ENCODE data around the gene FIZ1. TPM values are rescaled to one million over a fixed set of nuclear protein-coding genes. Genes with fewer than 3 reads are reported as not detected.

Gene FIZ1
- total RNA-seq, 1 experiment from 2014 or later, result 21.5 TPM

- Mint-ChIP-seq H3K9me3 (no peaks in the 10 kb centered on the region; a peak in 1 of 5 replicates), H3K36me3 (ENCODE audit: insufficient read depth in 1 of 3, low read depth in 3 of 3) (no peaks in the 10 kb centered on the region), H3K27me3 (ENCODE audit: low read depth) (peaks cover 3% of the 10 kb centered on the region), H3K4me3 (peak overlapping the region in 1 of 2 experiments; percentile 39; a peak in 1 of 5 replicates), H3K27ac (no peak overlapping the region; a peak in 1 of 7 replicates), H3K4me1 (peaks cover 33 to 46% of the 10 kb centered on the region in 2 experiments)
- H3K14ac ChIP-seq (ENCODE audit: insufficient read depth, low read length), result no peak overlapping the region
- H2BK12ac ChIP-seq (ENCODE audit: insufficient read length, low read depth, low read length), result no peak overlapping the region
- no peak overlapping the region for H4K5ac ChIP-seq (ENCODE audit: insufficient read length, low read depth, low read length)
- H2BK15ac ChIP-seq (ENCODE audit: low read depth, low read length), result no peak overlapping the region
- H2AFZ ChIP-seq (ENCODE audit: low read length), result no peak overlapping the region
- H2BK120ac ChIP-seq (ENCODE audit: low read depth, low read length, poor library complexity, severe bottlenecking), result no peak overlapping the region
- H2BK5ac ChIP-seq (ENCODE audit: insufficient read length, low read length), result no peak overlapping the region
- no peaks in the 10 kb centered on the region for H3K79me2 ChIP-seq (ENCODE audit: insufficient read depth, low read length)
- no peak overlapping the region for H4K91ac ChIP-seq (ENCODE audit: insufficient read length, low read depth, low read length)
- H3K23ac ChIP-seq (ENCODE audit: insufficient read length, low read depth, low read length), result no peak overlapping the region
- H2AK5ac ChIP-seq (ENCODE audit: insufficient read length, low read length), result no peak overlapping the region
- no peak for DNase-seq
- no peak overlapping the region for H3K4ac ChIP-seq (ENCODE audit: low read depth, low read length)
- H3K4me1 ChIP-seq (ENCODE audit: insufficient read depth, low read length), result peaks cover 8% of the 10 kb centered on the region; the same call in 1 of the 2 replicates
- H2BK20ac ChIP-seq (ENCODE audit: low read depth, low read length, poor library complexity, severe bottlenecking), result no peak overlapping the region
- no peak overlapping the region for H3T11ph ChIP-seq (ENCODE audit: low read length)
- H3K79me1 ChIP-seq (ENCODE audit: insufficient read depth, low read depth, low read length, poor library complexity, severe bottlenecking), result no peaks in the 10 kb centered on the region
- H3K9me3 ChIP-seq (ENCODE audit: control insufficient read depth, low read depth, low read length), result no peaks in the 10 kb centered on the region
- no CpG with 5 or more reads among the region's 9 CpGs for WGBS (ENCODE audit: extremely low coverage, insufficient read length, low lambda C conversion rate)
- H3K9ac ChIP-seq (ENCODE audit: extremely low read depth, insufficient read length, low read length), result no peak overlapping the region
- H3K27me3 ChIP-seq (ENCODE audit: insufficient read depth, low read length), result no peaks in the 10 kb centered on the region
- no peak overlapping the region for H3K27ac ChIP-seq (ENCODE audit: insufficient read length, low read depth, low read length)
- no peak overlapping the region for H4K8ac ChIP-seq (replicated peaks; ENCODE audit: insufficient read length, low read depth, low read length)
- no peak overlapping the region for H3K56ac ChIP-seq (ENCODE audit: insufficient read length, low read depth, low read length)
- peaks cover 7% of the 10 kb centered on the region for H3K23me2 ChIP-seq (ENCODE audit: insufficient read length, low read depth, low read length, poor library complexity, severe bottlenecking)
- no peak overlapping the region for H3K4me2 ChIP-seq (ENCODE audit: insufficient read depth, insufficient read length, low read length)
- TF ChIP-seq, protein P1, sequence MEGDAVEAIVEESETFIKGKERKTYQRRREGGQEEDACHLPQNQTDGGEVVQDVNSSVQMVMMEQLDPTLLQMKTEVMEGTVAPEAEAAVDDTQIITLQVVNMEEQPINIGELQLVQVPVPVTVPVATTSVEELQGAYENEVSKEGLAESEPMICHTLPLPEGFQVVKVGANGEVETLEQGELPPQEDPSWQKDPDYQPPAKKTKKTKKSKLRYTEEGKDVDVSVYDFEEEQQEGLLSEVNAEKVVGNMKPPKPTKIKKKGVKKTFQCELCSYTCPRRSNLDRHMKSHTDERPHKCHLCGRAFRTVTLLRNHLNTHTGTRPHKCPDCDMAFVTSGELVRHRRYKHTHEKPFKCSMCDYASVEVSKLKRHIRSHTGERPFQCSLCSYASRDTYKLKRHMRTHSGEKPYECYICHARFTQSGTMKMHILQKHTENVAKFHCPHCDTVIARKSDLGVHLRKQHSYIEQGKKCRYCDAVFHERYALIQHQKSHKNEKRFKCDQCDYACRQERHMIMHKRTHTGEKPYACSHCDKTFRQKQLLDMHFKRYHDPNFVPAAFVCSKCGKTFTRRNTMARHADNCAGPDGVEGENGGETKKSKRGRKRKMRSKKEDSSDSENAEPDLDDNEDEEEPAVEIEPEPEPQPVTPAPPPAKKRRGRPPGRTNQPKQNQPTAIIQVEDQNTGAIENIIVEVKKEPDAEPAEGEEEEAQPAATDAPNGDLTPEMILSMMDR (conservative IDR thresholded peaks at IDR 0.05), result no peak
- no peak overlapping the region for H3K18ac ChIP-seq (ENCODE audit: insufficient read length, low read depth, low read length)
- H4K20me1 ChIP-seq (ENCODE audit: control insufficient read depth, insufficient read depth, insufficient read length), result no peaks in the 10 kb centered on the region
Measured at GRCh38 chr19:55554302-55554701, 45.0 kb downstream of the FIZ1 start.
